ENCODE results near the gene CYB5B.

CYB5B gene

GRCh38 chr16:69448470-69449193, 24.2 kb downstream of the CYB5B start:
- DNase-seq (ENCODE audit: low read depth), result no peak
- no peak overlapping the region for H3K4me3 ChIP-seq (ENCODE audit: low read depth, low read length)
- TF ChIP-seq CTCF (IDR thresholded peaks at IDR 0.05; ENCODE audit: low read depth, low read length, missing control alignments), result no peak

DNA sequence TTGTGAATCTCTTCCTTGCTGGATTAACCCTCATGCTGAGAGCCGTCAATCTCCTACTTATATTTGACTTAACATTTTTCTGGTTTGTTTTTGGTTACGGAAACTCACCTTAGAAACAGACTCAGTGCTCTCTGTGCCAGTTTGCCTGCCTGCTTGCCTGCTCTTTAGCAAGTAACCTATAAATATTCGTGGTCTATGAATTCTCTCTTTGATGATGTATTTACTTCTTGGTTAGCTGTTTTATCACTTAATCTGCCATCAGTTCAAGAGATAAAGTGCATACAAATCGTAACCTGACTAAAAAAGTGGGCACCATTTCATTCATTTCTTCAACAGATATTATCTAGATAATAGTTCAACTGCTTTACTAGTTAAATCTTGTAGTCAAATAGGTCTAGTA, 26.7 kb downstream of the CYB5B start:
- no peak for DNase-seq (ENCODE audit: low read depth)
- no peak overlapping the region for H3K4me3 ChIP-seq (ENCODE audit: low read depth, low read length)
- no peak for TF ChIP-seq CTCF (IDR thresholded peaks at IDR 0.05; ENCODE audit: low read depth, low read length, missing control alignments)

DNA sequence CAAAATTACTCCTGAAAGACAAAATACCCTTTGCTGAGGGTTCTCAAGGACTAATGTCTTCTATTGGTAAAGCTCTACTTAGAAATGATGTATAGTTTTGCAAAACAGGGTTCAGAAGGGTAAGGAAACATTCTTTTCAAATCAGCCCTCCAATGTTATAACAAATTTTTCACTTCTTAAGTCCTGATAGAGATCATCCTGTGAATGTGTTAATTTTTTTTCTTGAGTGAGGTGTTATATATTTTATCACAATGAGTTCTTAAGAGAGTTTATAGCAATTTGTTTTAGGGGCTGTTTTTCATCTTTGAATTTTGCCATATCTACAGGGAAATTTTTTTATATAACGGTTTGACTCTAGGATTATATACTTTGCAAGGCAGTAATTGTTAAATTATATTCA, 29.5 kb downstream of the CYB5B start:
- TF ChIP-seq CTCF (IDR thresholded peaks at IDR 0.05; ENCODE audit: low read depth, low read length, missing control alignments), result no peak
- no peak overlapping the region for H3K4me3 ChIP-seq (ENCODE audit: low read depth, low read length)
- no peak for DNase-seq (ENCODE audit: low read depth)

GRCh38 chr16:69463876-69464275, 39.5 kb downstream of the CYB5B start:
- no peak for TF ChIP-seq CTCF (IDR thresholded peaks at IDR 0.05; ENCODE audit: low read depth, low read length, missing control alignments)
- no peak overlapping the region for H3K4me3 ChIP-seq (ENCODE audit: low read depth, low read length)
- DNase-seq (ENCODE audit: low read depth), result no peak

DNA sequence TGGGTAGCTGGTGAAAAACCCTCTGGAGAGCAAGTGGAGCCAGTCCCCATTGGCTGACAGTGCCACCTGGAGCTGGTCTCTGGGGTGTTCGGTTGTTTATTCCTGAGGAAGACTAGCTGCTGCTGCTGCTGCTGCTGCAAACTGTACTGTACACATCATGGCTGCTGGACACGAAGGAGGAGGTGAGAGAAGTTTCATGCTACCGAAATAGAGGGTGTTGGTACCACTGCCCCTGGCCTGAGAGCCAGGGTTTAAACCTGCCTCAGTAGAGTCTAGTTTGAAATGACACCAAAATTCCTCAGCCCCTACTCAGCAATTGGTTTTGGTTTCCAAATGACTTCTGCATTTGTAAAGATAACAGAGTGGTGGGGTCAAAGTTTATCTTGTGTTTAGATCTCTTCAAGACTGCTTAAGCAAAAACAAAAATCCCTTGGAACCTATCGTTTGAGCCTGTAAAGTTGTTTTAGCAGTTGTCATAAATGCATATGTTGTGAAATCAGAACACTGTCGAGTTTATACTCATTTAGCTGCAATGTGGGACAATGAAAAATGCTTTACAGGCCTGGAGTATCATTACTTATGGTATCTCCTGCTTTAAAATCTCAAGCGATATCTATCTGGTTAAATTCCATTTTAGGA, 40.8 kb downstream of the CYB5B start:
- H3K4me3 ChIP-seq (ENCODE audit: low read depth, low read length), result no peak overlapping the region
- DNase-seq (ENCODE audit: low read depth), result no peak
- TF ChIP-seq CTCF (IDR thresholded peaks at IDR 0.05; ENCODE audit: low read depth, low read length, missing control alignments), result no peak

GRCh38 chr16:69465881-69466280, 41.5 kb downstream of the CYB5B start:
- TF ChIP-seq CTCF (IDR thresholded peaks at IDR 0.05; ENCODE audit: low read depth, low read length, missing control alignments), result no peak
- no peak overlapping the region for H3K4me3 ChIP-seq (ENCODE audit: low read depth, low read length)
- DNase-seq (ENCODE audit: low read depth), result no peak

DNA sequence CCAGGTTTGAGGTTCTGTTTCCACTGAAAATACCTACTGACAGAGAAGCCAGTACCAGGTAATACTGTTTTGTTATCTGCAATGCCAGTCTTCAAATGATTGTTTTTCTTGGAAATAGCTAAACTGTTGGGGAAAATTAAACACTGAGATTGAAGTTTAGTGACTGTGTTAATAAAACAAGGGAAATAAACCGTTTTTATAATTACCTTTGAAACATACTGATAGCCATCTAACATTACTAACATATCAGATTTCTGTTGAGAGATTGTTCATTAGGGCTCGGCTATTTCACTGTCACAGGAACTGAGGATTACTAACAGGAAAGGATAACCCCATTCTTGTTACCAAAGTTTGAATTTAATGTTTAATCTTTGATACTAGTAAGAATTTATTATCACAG, 42.1 kb downstream of the CYB5B start:
- TF ChIP-seq CTCF (IDR thresholded peaks at IDR 0.05; ENCODE audit: low read depth, low read length, missing control alignments), result no peak

More for the DNA sequence above, 42.1 kb downstream of the CYB5B start:
- H3K4me3 ChIP-seq (ENCODE audit: low read depth, low read length), result no peak overlapping the region
- DNase-seq (ENCODE audit: low read depth), result no peak
